ENCODE measurements around the gene CD84. TPM values are rescaled to one million over a fixed set of nuclear protein-coding genes. Genes with fewer than 3 reads are reported as not detected.

CD84 gene
- total RNA-seq, 1 experiment from 2014 or later = not detected

- no peak for TF ChIP-seq CTCF (IDR thresholded peaks at IDR 0.05; ENCODE audit: insufficient read depth in 1 of 2, low read depth in 1 of 2, low read length in 1 of 2, severe bottlenecking in 1 of 2, unreplicated experiment in 1 of 2)
- no TSS peak for BruUV-seq (replicated peaks)
- Mint-ChIP-seq H3K9me3 (ENCODE audit: unreplicated experiment) (peaks cover under 1% of the 10 kb centered on the region), H3K27me3 (ENCODE audit: insufficient read depth, unreplicated experiment) (peaks cover 3% of the 10 kb centered on the region), H3K4me1 (ENCODE audit: low read depth, unreplicated experiment) (no peaks in the 10 kb centered on the region), H3K4me3 (ENCODE audit: unreplicated experiment) (no peak overlapping the region), H3K36me3 (ENCODE audit: insufficient read depth, unreplicated experiment) (no peaks in the 10 kb centered on the region), H3K27ac (ENCODE audit: unreplicated experiment) (no peak overlapping the region)
- H3K36me3 ChIP-seq (ENCODE audit: control insufficient read depth, insufficient read depth, low read length) = no peaks in the 10 kb centered on the region
- no peak overlapping the region for H3K4me3 ChIP-seq (ENCODE audit: low read depth, low read length)
- CTCF ChIA-PET = no interaction called here
- H3K9me3 ChIP-seq = no peaks in the 10 kb centered on the region
- no peak for DNase-seq
- H3K4me1 ChIP-seq = peaks cover 6% of the 10 kb centered on the region; the same call in 1 of the 2 replicates
- intact Hi-C loops (cut with micrococcal nuclease; ENCODE audit: unreplicated experiment) = no loop called here
- POLR2A ChIA-PET = no interaction called here
- H3K27me3 ChIP-seq (replicated peaks; ENCODE audit: control insufficient read depth, insufficient read depth, low read length) = no peaks in the 10 kb centered on the region
Observed at GRCh38 chr1:160580221-160580812, 1.0 kb upstream of the CD84 start.

GRCh38 chr1:160578525-160579191 lies 638 bp downstream of the CD84 start:
- no TSS peak for BruUV-seq (replicated peaks)
- POLR2A ChIA-PET = no interaction called here
- H3K36me3 Mint-ChIP-seq (ENCODE audit: insufficient read depth, unreplicated experiment) = no peaks in the 10 kb centered on the region
- Histone ChIP-seq H3K36me3 (ENCODE audit: control insufficient read depth, insufficient read depth, low read length) (no peaks in the 10 kb centered on the region), H3K4me3 (ENCODE audit: low read depth, low read length) (no peak overlapping the region), H3K9me3 (no peaks in the 10 kb centered on the region), H3K4me1 (peaks cover 6% of the 10 kb centered on the region; the same call in 1 of the 2 replicates), H3K27me3 (replicated peaks; ENCODE audit: control insufficient read depth, insufficient read depth, low read length) (no peaks in the 10 kb centered on the region)
- peaks cover 3% of the 10 kb centered on the region for H3K27me3 Mint-ChIP-seq (ENCODE audit: insufficient read depth, unreplicated experiment)
- H3K4me3 Mint-ChIP-seq (ENCODE audit: unreplicated experiment) = no peak overlapping the region
- intact Hi-C loops (cut with micrococcal nuclease; ENCODE audit: unreplicated experiment) = no loop called here
- CTCF ChIA-PET = no interaction called here
- no peak for TF ChIP-seq CTCF (IDR thresholded peaks at IDR 0.05; ENCODE audit: insufficient read depth in 1 of 2, low read depth in 1 of 2, low read length in 1 of 2, severe bottlenecking in 1 of 2, unreplicated experiment in 1 of 2)
- DNase-seq = no peak
- no peaks in the 10 kb centered on the region for H3K9me3 Mint-ChIP-seq (ENCODE audit: unreplicated experiment)
- H3K4me1 Mint-ChIP-seq (ENCODE audit: low read depth, unreplicated experiment) = no peaks in the 10 kb centered on the region
- no peak overlapping the region for H3K27ac Mint-ChIP-seq (ENCODE audit: unreplicated experiment)

- CTCF ChIA-PET = no interaction called here
- no peak overlapping the region for H3K4me3 ChIP-seq (ENCODE audit: low read depth, low read length)
- no peak for DNase-seq
- intact Hi-C loops (cut with micrococcal nuclease; ENCODE audit: unreplicated experiment) = no loop called here
- Mint-ChIP-seq H3K27ac (ENCODE audit: unreplicated experiment) (no peak overlapping the region), H3K27me3 (ENCODE audit: insufficient read depth, unreplicated experiment) (peaks cover 6% of the 10 kb centered on the region), H3K36me3 (ENCODE audit: insufficient read depth, unreplicated experiment) (no peaks in the 10 kb centered on the region), H3K4me1 (ENCODE audit: low read depth, unreplicated experiment) (no peaks in the 10 kb centered on the region), H3K9me3 (ENCODE audit: unreplicated experiment) (no peaks in the 10 kb centered on the region), H3K4me3 (ENCODE audit: unreplicated experiment) (no peak overlapping the region)
- H3K9me3 ChIP-seq = no peaks in the 10 kb centered on the region
- TF ChIP-seq CTCF (IDR thresholded peaks at IDR 0.05; ENCODE audit: insufficient read depth in 1 of 2, low read depth in 1 of 2, low read length in 1 of 2, severe bottlenecking in 1 of 2, unreplicated experiment in 1 of 2) = no peak
- peaks cover 6% of the 10 kb centered on the region; the same call in 1 of the 2 replicates for H3K4me1 ChIP-seq
- no peaks in the 10 kb centered on the region for H3K27me3 ChIP-seq (replicated peaks; ENCODE audit: control insufficient read depth, insufficient read depth, low read length)
- no peaks in the 10 kb centered on the region for H3K36me3 ChIP-seq (ENCODE audit: control insufficient read depth, insufficient read depth, low read length)
- POLR2A ChIA-PET = no interaction called here
- BruUV-seq (replicated peaks) = no TSS peak
Observed at GRCh38 chr1:160578175-160578524, 1.1 kb downstream of the CD84 start.

Data from Caco-2 (cell line).